Activated T-cell treated with anti-CD3 and anti-CD28 coated beads for 24 hours (primary cell): ENCODE data around the gene F9.

Source experiments
- DNase-seq: peaks from one replicate; pipeline ENCODE4 v3.0.0-alpha.2; 2020; ENCODE audit warnings: low read depth

Gene F9

GRCh38 chrX:139600105-139600504, 69.6 kb downstream of the F9 start:
- DNase-seq = no peak
